Right ventricle myocardium superior (tissue), 1 donor: ENCODE results near the gene ECHS1. TPM values are rescaled to one million over a fixed set of nuclear protein-coding genes. Genes with fewer than 3 reads are reported as not detected.

ENCODE experiments used
- ATAC-seq: fragments of 200-7000 bp; cut with Tn5 transposase; one replicate; pipeline ENCODE4 v1.9.1; 2020; ENCODE audit warnings: mild to moderate bottlenecking; ENCODE audit not compliant: poor library complexity
- DNase-seq: peaks from one replicate; pipeline ENCODE4 v3.0.0-alpha.2; 2020
- intact Hi-C: fragments of 100-400 bp; cut with DNase I; formaldehyde crosslinking; loops from one replicate; pipeline ENCODE4 v1.11.2; 2022
- microRNA-seq: library from miRNA; unstranded; fragments of <30 nt; microRNA quantifications from one replicate; pipeline ENCODE4 v1.2.0, GENCODE V29; 2020
- total RNA-seq: library from RNA; stranded (reverse); fragmentation: NEBNext Ultra II Directional; extraction: Animal tissue kit (Norgen Biotek cat#: 25700); gene quantifications from one replicate; pipeline ENCODE4 v1.2.1, GENCODE V29; 2021
- donor health status: DM: no; HTN: yes; CAD: no; lungs with severe emphysema.

ECHS1 gene
- total RNA-seq, 1 donor from 2014 or later, result 239 TPM

GRCh38 chr10:133314911-133315310, 58.2 kb downstream of the ECHS1 start:
- ATAC-seq (no peak), DNase-seq (no peak)
- intact Hi-C loops, result no loop called here

- intact Hi-C loops, result no loop called here
- DNase-seq (no peak), ATAC-seq (no peak)
These were observed 60.0 kb downstream of the ECHS1 start for GRCh38 chr10:133313192-133313591.

GRCh38 chr10:133312769-133313145, 60.4 kb downstream of the ECHS1 start:
- no peak for DNase-seq
- ATAC-seq, result no peak
- intact Hi-C loops, result no loop called here

Small RNA genes within 50 kb of the gene (microRNA-seq; reads per million reads assigned to microRNA genes)
- gene MIR3944, result not detected

Other genes starting within 250 kb of the ECHS1 start
- gene KNDC1, start 213.1 kb downstream of the ECHS1 start, total RNA-seq, result not detected
- gene UTF1, start 143.1 kb downstream of the ECHS1 start, total RNA-seq, result not detected
- 0.43 TPM for gene VENTX, start 135.5 kb downstream of the ECHS1 start, total RNA-seq
- gene ADAM8, start 96.5 kb downstream of the ECHS1 start, total RNA-seq, result 2.5 TPM
- 38.5 TPM for gene TUBGCP2, start 64.5 kb downstream of the ECHS1 start, total RNA-seq
- 44.8 TPM for gene ZNF511, start 64.4 kb downstream of the ECHS1 start, total RNA-seq
- gene CALY, start 36.5 kb downstream of the ECHS1 start, total RNA-seq, result not detected
- gene PRAP1, start 26.0 kb downstream of the ECHS1 start, total RNA-seq, result not detected
- 7.4 TPM for gene FUOM, start 15.3 kb downstream of the ECHS1 start, total RNA-seq
- gene PAOX, start 5.9 kb upstream of the ECHS1 start, total RNA-seq, result 3.4 TPM
- gene MTG1, start 20.8 kb upstream of the ECHS1 start, total RNA-seq, result 14.7 TPM
- not detected for gene SPRN, start 51.3 kb upstream of the ECHS1 start, total RNA-seq
- gene SCART1, start 80.6 kb upstream of the ECHS1 start, total RNA-seq, result 0.51 TPM
- gene CYP2E1, start 154.0 kb upstream of the ECHS1 start, total RNA-seq, result 1.00 TPM
- 0.08 TPM for gene SYCE1, start 192.2 kb upstream of the ECHS1 start, total RNA-seq